Activated CD8-positive, alpha-beta T cell treated with anti-CD3 and anti-CD28 coated beads for 36 hours (primary cell): Measurements from ENCODE around the gene TARBP2. TPM values are rescaled to one million over a fixed set of nuclear protein-coding genes. Genes with fewer than 3 reads are reported as not detected.

Source experiments
- ATAC-seq: fragments of 200-7000 bp; cut with Tn5 transposase; one replicate; pipeline ENCODE4 v1.10.0; 2021; ENCODE audit warnings: mild to moderate bottlenecking, moderate library complexity
- CTCF ChIA-PET: fragments of 350-600 bp; sonication (Branson Sonifier 250); formaldehyde crosslinking; loops from one replicate; lab custom pipeline; 2021; ENCODE audit warnings: antibody characterized with exemption; lab: Charles Lee
- POLR2A ChIA-PET: fragments of 350-600 bp; sonication (Branson Sonifier 250); formaldehyde crosslinking; loops from one replicate; lab custom pipeline; 2021; ENCODE audit warnings: antibody characterized with exemption; lab: Charles Lee
- DNase-seq: peaks from one replicate; pipeline ENCODE4 v3.0.0-alpha.2; 2020
- H3K27ac Mint-ChIP-seq: one replicate; pipeline ENCODE4 v1.8.0; 2021; ENCODE audit warnings: mild to moderate bottlenecking, mixed read lengths
- H3K27me3 Mint-ChIP-seq: one replicate; pipeline ENCODE4 v1.8.0; 2021; ENCODE audit warnings: mixed read lengths
- H3K36me3 Mint-ChIP-seq: one replicate; pipeline ENCODE4 v1.8.0; 2021; ENCODE audit warnings: low read depth, mixed read lengths
- H3K4me1 Mint-ChIP-seq: one replicate; pipeline ENCODE4 v1.8.0; 2021; ENCODE audit warnings: low read depth, mixed read lengths
- H3K4me3 Mint-ChIP-seq: one replicate; pipeline ENCODE4 v1.8.0; 2021; ENCODE audit warnings: mild to moderate bottlenecking, moderate library complexity, mixed read lengths
- H3K9me3 Mint-ChIP-seq: one replicate; pipeline ENCODE4 v1.8.0; 2021; ENCODE audit warnings: mixed read lengths
- intact Hi-C: fragments of 100-400 bp; cut with micrococcal nuclease; formaldehyde crosslinking; loops from one replicate; pipeline ENCODE4 v1.10.0; 2022
- total RNA-seq, 2 experiments: library from RNA; stranded (reverse); gene quantifications; one replicate each; pipeline ENCODE4 v1.2.3, GENCODE V29; 2021
- TF ChIP-seq, protein P1 (sequence below): fragments of 200-600 bp; IDR thresholded peaks from one replicate; pipeline ENCODE4 v1.8.0; 2022; ENCODE audit warnings: antibody characterized with exemption, mild to moderate bottlenecking

TARBP2 gene
- total RNA-seq, 2 experiments from 2014 or later = 32.0 to 33.3 TPM

DNA sequence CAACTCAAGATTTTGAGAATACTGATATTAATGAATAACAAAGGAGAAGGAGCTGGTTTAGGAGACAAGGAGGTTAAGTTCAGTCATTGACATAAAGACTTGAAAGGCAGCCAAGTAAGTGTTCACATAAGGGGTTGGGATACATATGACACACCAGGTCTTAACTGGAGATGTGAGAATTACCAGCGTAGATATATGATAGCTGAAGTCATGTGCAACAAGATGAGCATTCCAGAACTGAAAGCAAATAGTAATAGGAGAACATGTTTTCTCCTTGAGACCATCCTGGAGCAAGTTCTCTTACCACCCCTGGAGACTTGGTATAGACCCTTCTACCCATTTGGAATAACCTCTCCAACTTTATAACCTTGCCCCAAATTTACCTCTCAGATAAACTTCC, 49.5 kb downstream of the TARBP2 start:
- Mint-ChIP-seq H3K4me1 (peaks cover 9% of the 10 kb centered on the region), H3K4me3 (no peak overlapping the region), H3K36me3 (peaks cover 3% of the 10 kb centered on the region), H3K9me3 (no peaks in the 10 kb centered on the region), H3K27ac (no peak overlapping the region), H3K27me3 (no peaks in the 10 kb centered on the region)
- intact Hi-C loops = no loop called here
- ChIA-PET POLR2A (interaction anchor here (0.5 kb wide), 1 partner anchor 18 kb away, joined by 3 read pairs; no protein-coding TSS in a partner anchor), CTCF (interaction anchor here (0.6 to 1.5 kb wide), 2 partner anchors 125 to 197 kb away, joined by 4 to 5 read pairs; partner anchors contain the start of gene ATP5MC2)
- ATAC-seq (no peak), DNase-seq (no peak)
- TF ChIP-seq, protein P1, sequence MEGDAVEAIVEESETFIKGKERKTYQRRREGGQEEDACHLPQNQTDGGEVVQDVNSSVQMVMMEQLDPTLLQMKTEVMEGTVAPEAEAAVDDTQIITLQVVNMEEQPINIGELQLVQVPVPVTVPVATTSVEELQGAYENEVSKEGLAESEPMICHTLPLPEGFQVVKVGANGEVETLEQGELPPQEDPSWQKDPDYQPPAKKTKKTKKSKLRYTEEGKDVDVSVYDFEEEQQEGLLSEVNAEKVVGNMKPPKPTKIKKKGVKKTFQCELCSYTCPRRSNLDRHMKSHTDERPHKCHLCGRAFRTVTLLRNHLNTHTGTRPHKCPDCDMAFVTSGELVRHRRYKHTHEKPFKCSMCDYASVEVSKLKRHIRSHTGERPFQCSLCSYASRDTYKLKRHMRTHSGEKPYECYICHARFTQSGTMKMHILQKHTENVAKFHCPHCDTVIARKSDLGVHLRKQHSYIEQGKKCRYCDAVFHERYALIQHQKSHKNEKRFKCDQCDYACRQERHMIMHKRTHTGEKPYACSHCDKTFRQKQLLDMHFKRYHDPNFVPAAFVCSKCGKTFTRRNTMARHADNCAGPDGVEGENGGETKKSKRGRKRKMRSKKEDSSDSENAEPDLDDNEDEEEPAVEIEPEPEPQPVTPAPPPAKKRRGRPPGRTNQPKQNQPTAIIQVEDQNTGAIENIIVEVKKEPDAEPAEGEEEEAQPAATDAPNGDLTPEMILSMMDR = no peak

DNA sequence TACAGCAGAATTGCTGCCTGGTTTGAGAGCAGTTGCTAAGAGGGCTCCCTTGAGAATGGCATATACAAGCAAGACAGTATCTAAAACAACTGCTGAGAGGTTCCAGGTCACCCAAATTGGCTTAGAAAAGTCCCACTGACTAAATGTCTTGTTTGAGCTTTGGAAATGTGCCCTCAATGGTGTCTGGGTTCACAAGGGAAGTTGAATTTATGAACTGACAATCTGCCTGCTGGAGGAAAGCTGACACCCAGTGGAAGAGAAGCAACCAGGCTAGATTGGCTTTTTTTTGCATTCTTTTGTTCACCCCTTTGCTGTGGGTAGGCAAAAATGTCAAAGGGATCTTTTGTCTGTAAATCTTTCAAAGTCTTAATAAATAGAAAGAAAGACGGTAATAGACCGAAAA, 50.8 kb downstream of the TARBP2 start:
- ChIA-PET POLR2A (no interaction called here), CTCF (interaction anchor here (0.9 to 1.6 kb wide), 6 partner anchors 9 to 141 kb away, joined by 3 to 11 read pairs (median 4); partner anchors contain the start of gene ATP5MC2)
- Mint-ChIP-seq H3K4me1 (peaks cover 9% of the 10 kb centered on the region), H3K27me3 (no peaks in the 10 kb centered on the region), H3K4me3 (no peak overlapping the region), H3K9me3 (no peaks in the 10 kb centered on the region), H3K36me3 (peaks cover 3% of the 10 kb centered on the region), H3K27ac (no peak overlapping the region)
- no peak for DNase-seq
- no peak for ATAC-seq
- TF ChIP-seq, protein P1 = no peak
- intact Hi-C loops = no loop called here

DNA sequence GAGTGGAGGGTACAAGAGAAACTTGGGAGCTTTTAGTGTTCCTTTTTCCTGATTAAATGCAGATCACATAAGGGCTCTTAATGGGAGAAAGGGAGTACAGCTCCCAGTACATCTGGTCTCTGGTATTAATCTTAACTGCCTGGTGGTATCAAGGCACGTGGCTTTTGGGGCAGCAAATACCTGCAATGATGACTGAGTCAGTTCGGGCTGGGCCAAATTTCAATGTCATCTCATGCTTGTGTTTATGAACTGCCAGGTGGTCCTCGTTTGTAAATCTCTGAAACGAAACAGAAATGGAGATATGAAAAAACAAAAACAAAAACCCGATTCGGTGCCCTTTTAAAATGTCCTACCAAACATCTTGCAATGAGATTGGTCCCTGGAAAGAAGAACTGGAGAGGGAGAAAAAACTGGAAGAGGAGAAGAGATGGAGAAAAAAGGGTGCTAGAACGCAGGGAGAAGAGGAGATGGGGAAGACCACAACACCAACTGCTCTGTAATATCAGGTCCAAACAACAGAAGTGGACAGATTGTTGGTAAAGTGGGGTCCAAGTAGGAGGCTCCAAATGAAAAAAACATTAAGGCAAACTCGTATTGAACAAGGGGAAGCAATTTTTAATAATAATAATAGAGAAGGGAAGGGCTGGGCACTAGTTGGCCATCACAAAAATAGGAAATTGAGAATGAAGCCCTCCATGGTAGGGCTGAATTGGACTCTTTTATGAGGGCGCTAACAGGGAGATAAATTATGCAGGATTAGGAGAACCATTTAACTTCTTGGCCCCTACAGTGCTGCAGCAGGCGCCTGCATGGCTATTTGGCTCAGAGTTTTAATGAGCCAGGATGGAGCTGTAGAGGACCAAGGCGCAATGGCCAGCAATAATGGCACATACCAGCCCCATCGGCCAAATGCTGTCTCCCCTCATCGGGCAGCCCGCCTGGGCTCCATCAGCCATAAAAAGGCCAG, 51.6 kb downstream of the TARBP2 start:
- H3K9me3 Mint-ChIP-seq = no peaks in the 10 kb centered on the region
- H3K27me3 Mint-ChIP-seq = no peaks in the 10 kb centered on the region

More for the DNA sequence above, 51.6 kb downstream of the TARBP2 start:
- DNase-seq (no peak), ATAC-seq (no peak)
- Mint-ChIP-seq H3K4me3 (no peak overlapping the region), H3K36me3 (peaks cover 3% of the 10 kb centered on the region), H3K4me1 (peaks cover 9% of the 10 kb centered on the region), H3K27ac (no peak overlapping the region)
- intact Hi-C loops = no loop called here
- TF ChIP-seq, protein P1 = no peak
- CTCF ChIA-PET = interaction anchor here (1.0 to 1.6 kb wide), 3 partner anchors 10 to 66 kb away, joined by 4 to 11 read pairs (median 4); no protein-coding TSS in a partner anchor
- POLR2A ChIA-PET = interaction anchor here (0.6 kb wide), 1 partner anchor 13 kb away, joined by 3 read pairs; no protein-coding TSS in a partner anchor

Other genes with a start within 250 kb of the TARBP2 start
- 10 to 100 TPM; 62.1 to 63.4 TPM for gene ESPL1, start 233.0 kb upstream of the TARBP2 start, total RNA-seq
- gene PFDN5, start 205.7 kb upstream of the TARBP2 start, total RNA-seq = 100 to 1,000 TPM; 322 to 373 TPM
- 10 to 100 TPM; 69.5 to 70.9 TPM for gene MYG1, start 201.6 kb upstream of the TARBP2 start, total RNA-seq
- gene AAAS, start 179.7 kb upstream of the TARBP2 start, total RNA-seq = 10 to 100 TPM; 81.3 to 87.6 TPM
- gene SP7, start 164.9 kb upstream of the TARBP2 start, total RNA-seq = not detected
- gene SP1, start 121.1 kb upstream of the TARBP2 start, total RNA-seq = 10 to 100 TPM; 67.2 to 70.3 TPM
- not detected for gene AMHR2, start 77.4 kb upstream of the TARBP2 start, total RNA-seq
- gene PRR13, start 59.5 kb upstream of the TARBP2 start, total RNA-seq = 100 to 1,000 TPM; 167 to 187 TPM
- gene PCBP2, start 49.2 kb upstream of the TARBP2 start, total RNA-seq = 100 to 1,000 TPM; 958 to 973 TPM
- 10 to 100 TPM in 1 of 2 experiments, 1 to 10 TPM in 1; 8.2 to 10.0 TPM for gene MAP3K12, start 1.8 kb upstream of the TARBP2 start, total RNA-seq
- not detected for gene NPFF, start 6.2 kb downstream of the TARBP2 start, total RNA-seq
- gene ATF7, start 125.1 kb downstream of the TARBP2 start, total RNA-seq = 10 to 100 TPM; 22.0 to 22.6 TPM
- 100 to 1,000 TPM; 365 to 378 TPM for gene ATP5MC2, start 174.8 kb downstream of the TARBP2 start, total RNA-seq
- gene CALCOCO1, start 226.2 kb downstream of the TARBP2 start, total RNA-seq = 10 to 100 TPM; 15.5 to 16.2 TPM